ENCODE measurements around the gene COA7. TPM values are rescaled to one million over a fixed set of nuclear protein-coding genes. Genes with fewer than 3 reads are reported as not detected.

COA7 gene
- total and polyA plus RNA-seq, 4 donors: 4.7 to 14.1 (median 8.7) TPM

- 80% methylated on average over 5 of the region's 5 CpGs for WGBS
- Histone ChIP-seq H3K4me3 (ENCODE audit: low read depth in 1 of 3, low read length in 3 of 3) (no peak overlapping the region), H3K27ac (ENCODE audit: low read depth in 1 of 2, low read length in 2 of 2) (no peak overlapping the region), H3K4me1 (ENCODE audit: control insufficient read depth in 4 of 4, insufficient read depth in 4 of 4, low read length in 3 of 4) (peaks cover 5 to 26% (median 21%) of the 10 kb centered on the region in 4 donors), H3K9me3 (ENCODE audit: control insufficient read depth in 4 of 4, low read length in 3 of 4) (no peaks in the 10 kb centered on the region), H3K9ac (ENCODE audit: low read depth in 1 of 2, low read length in 2 of 2) (no peak overlapping the region), H3K27me3 (ENCODE audit: control insufficient read depth in 4 of 4, insufficient read depth in 4 of 4, low read length in 3 of 4) (no peaks in the 10 kb centered on the region), H3K36me3 (ENCODE audit: control insufficient read depth in 4 of 4, insufficient read depth in 3 of 4, low read depth in 1 of 4, low read length in 3 of 4) (no peaks in the 10 kb centered on the region)
- DNase-seq (ENCODE audit: low spot score): no peak
- TF ChIP-seq ATF3 (IDR thresholded peaks at IDR 0.05) (no peak), SP1 (IDR thresholded peaks at IDR 0.05) (peak; percentile 42), RXRA (IDR thresholded peaks at IDR 0.05) (peak; percentile 29 to 36), TAF1 (conservative IDR thresholded peaks at IDR 0.05) (no peak), EGR1 (IDR thresholded peaks at IDR 0.05; ENCODE audit: low read depth in 2 of 2) (no peak), RAD21 (IDR thresholded peaks at IDR 0.05) (peak in 1 of 2 donors; percentile 17), HNF4G (IDR thresholded peaks at IDR 0.05) (peak; percentile 51), FOXA2 (IDR thresholded peaks at IDR 0.05) (no peak), GABPA (IDR thresholded peaks at IDR 0.05 in 1 of 2, conservative IDR thresholded peaks at IDR 0.05 in 1 of 2) (no peak), YY1 (IDR thresholded peaks at IDR 0.05) (no peak), ZBTB33 (IDR thresholded peaks at IDR 0.05) (no peak), CTCF (IDR thresholded peaks at IDR 0.05; ENCODE audit: low read depth, low read length, missing input control) (no peak), FOXA1 (IDR thresholded peaks at IDR 0.05) (no peak), REST (IDR thresholded peaks at IDR 0.05) (no peak), NR2F2 (IDR thresholded peaks at IDR 0.05) (no peak), MAX (IDR thresholded peaks at IDR 0.05) (no peak), HNF4A (conservative IDR thresholded peaks at IDR 0.05) (peak; percentile 68 to 75), JUND (IDR thresholded peaks at IDR 0.05) (no peak)
Measured at GRCh38 chr1:52679498-52679897, 18.6 kb downstream of the COA7 start.
